Kidney glomerular epithelial cell (primary cell): ENCODE results near the gene RYR2.

Source experiments
- DNase-seq: peaks from one replicate; lab custom pipeline; 2025; lab: John Stamatoyannopoulos, UW

RYR2 gene

GRCh38 chr1:237864338-237865244, 822.6 kb downstream of the RYR2 start:
- DNase-seq, result peak; percentile 27

GRCh38 chr1:237867380-237867888, 825.5 kb downstream of the RYR2 start:
- no peak for DNase-seq

GRCh38 chr1:237868817-237869600, 827.0 kb downstream of the RYR2 start:
- DNase-seq, result no peak

- DNase-seq, result peak; percentile 87
These were observed 831.7 kb downstream of the RYR2 start for GRCh38 chr1:237873487-237874211.

GRCh38 chr1:237875291-237875690, 833.3 kb downstream of the RYR2 start:
- DNase-seq, result no peak

- DNase-seq, result no peak
These were observed 835.6 kb downstream of the RYR2 start for GRCh38 chr1:237877631-237878030.

- DNase-seq, result no peak
These were observed 836.4 kb downstream of the RYR2 start for GRCh38 chr1:237878406-237878805.

GRCh38 chr1:237879195-237879594, 837.2 kb downstream of the RYR2 start:
- peak; percentile 91 for DNase-seq
